ENCODE results near the gene RBM20.
"Not testable (repeated sequence)": the region's sequence is repeated elsewhere in the genome, so short reads cannot be mapped to it uniquely, and the experiment has no call there.

RBM20 gene

DNA sequence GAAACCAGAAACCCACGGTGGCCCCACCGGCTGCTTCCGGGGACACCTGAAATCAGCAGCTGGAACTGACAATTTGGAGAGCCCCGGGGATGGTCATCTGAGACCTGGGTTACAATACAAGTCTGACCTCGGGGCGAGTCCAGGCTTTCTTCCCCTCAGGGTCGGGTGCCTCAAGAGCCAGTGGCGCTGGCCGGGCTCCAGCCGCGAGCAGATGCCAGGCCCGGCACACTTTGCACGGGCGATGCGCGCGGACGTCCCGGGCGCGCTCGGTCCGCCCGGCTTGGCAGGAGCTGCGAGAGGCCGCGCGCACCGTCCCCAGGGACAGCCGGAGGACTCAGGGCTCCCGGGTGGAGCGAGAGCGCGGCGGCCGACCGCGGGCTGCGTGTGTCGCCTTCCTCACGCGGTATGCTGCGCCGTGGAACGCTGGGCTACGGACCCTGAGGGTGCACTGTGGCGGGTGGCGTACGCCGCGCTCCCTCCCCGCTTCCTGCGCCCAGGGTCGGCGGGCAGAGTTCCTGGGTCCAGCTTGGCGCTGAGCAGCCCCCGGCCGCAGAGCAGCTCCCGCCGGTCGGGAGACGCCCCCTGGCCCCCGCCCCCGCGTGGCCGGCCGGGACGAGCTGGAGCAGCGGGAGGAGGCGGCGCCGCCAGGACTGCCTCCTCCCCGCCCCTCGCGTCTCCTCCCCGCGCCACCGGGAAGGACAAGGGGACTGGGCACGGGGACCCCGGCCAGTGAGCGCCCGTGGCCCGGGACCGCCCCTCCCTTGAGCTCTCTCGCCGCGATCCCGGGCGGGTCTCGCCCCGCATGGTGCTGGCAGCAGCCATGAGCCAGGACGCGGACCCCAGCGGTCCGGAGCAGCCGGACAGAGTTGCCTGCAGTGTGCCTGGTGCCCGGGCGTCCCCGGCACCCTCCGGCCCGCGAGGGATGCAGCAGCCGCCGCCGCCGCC, at the start of gene RBM20:
Gene RBM20, plus strand, starts transcription at position 684 of the 945 bp plus-strand sequence. Its CDS starts 119 bp downstream, at position 803.
- no peak for DNase-seq

DNA sequence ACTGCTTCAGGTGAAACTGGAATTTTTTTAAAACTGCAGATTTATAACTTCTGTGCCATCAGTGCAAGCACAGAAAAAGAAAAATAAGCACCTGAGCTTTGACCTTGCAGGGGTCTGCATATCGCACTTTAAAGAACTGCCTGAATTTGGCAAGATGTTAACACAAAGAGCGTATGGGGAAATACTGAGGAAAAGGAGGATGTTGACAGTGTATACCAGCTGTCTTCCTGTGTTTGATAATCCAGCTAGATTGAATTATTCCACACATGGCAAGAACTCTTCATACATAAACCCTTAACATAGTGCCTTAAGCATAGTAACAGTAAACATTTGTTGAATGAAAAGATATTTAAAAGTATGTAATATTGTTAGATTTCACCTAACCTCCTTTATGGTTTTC, 46.7 kb upstream of the RBM20 start:
- no peak for DNase-seq

DNA sequence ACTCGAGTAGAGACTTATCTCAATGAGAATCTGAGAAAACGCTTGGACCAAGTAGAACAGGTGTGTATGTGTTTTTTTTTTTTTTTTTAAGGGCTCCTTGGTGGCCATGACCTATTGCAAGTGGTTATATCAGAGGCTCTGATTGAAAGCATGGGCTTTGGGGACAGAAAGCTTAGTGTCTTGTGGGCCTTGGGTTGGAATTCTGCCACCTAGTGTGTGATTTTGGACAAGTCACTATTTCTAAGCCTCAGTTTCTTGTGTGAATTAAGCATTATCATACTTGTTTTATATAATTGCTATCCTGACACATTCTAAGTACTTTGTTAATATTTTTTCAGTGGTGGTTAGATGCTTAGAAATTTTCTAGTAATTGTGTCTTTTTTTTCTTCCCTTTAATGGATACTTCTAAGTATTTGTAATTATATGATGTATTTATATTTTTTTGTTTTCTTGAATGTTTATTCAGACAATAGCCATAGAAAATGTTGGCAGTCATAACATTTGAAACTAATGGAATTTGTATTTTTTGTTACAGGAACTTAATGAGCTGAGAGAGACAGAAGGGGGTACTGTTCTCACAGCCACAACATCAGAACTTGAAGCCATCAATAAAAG, 43.5 kb upstream of the RBM20 start:
- no peak for DNase-seq

DNA sequence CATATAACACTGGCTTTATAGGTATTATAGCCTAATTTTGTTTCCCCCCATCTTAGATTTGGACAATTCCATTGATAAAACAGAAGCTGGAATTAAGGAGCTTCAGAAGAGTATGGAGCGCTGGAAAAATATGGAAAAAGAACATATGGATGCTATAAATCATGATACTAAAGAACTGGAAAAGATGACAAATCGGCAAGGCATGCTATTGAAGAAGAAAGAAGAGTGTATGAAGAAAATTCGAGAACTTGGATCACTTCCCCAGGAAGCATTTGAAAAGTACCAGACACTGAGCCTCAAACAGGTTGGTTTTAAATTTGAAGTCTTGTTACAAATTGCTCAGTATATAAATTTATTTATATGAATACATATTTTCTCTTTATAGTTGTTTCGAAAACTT, 42.6 kb upstream of the RBM20 start:
- DNase-seq: no peak

DNA sequence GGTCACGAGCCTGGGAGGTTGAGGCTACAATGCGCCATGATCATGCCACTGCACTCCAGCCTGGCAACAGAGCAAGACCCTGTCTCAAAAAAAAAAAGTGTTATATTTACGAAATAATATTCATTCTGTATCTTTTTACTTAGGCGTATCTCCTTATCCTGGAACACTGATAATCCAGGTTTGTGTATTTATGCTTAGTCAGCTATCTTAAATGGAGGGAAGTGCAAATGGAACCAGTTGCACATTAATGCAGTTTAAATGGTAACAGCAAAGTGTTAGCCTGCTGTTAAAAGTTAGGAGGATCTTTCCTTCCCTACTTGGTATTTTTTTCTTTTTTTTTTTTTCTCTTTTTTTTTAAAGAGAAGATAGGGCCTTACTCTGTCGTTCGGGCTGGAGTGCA, 36.0 kb upstream of the RBM20 start:
- DNase-seq: no peak

DNA sequence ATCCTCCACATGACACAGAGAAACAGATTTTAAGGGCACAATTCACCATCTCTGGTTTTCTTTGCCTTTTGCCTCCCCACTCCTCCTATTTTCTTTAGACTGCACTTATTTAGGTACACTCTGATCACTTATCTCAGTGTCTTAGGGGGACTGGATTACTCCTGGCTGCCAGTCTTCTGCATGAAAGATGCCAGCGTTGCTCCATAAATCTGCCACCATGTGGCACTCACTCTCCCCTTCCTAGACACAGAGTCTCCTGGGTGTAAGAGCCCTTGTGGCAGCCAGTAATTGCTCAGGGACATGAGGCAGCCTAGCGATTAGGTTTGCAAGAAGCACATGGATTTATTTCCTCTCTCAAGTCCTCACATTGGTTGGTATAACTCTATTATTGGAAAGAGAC, 34.5 kb upstream of the RBM20 start:
- DNase-seq: no peak

DNA sequence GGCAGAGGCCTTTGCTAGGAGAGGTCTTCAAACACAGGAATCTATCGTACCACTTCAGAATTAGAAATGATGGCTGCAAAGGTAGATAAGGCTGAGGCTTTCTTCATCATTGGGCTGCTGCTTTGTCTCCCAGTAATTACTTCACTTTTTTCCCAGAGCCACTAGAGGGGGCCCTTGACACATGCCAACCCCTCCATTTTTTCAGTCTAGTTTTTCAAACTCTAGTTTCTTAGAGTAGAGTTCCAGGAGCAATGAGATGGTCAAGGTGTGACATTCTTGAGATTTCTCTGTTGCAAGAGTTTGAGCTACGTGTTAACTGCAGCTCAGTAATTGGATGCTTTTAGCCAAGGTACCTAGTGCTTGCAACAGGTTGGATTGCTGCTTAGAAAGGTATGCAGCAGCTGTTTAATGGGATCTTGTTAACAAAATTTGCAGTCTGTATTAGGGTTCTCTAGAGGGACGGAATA, 33.8 kb upstream of the RBM20 start:
- no peak for DNase-seq

DNA sequence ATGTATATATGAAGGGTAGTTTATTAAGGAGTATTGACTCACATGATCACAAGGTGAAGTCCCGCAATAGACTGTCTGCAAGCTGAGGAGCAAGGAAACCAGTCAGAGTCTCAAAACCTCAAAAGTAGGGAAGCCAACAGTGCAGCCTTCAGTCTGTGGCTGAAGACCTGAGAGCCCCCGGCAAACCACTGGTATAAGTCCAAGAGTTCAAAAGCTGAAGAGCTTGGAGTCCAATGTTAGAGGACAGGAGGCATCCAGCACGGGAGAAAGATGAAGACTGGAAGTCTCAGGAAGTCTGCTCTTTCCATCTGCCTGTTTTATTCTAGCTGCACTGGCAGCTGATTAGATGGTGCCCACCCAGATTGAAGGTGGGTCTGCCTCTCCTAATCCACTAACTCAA, 33.4 kb upstream of the RBM20 start:
- not testable (repeated sequence) for DNase-seq

DNA sequence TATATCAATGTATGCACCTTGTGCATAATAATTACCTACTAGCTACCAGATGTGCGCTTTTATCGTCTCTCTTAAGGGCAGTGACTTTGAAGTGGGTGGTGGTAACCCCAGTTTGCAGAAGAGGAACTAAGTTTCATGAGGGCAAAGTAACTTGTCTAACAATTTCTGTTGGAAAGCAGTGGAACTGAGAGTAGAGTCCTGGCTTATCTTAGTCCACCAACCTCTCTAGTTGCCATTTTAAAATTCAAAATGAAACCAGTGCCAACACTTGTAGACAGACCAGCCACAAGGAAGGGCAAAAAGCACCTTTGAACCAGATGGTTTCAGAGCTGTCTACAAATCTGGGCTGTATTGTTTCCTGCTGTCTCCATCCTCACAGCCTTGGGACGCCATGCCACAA, 32.0 kb upstream of the RBM20 start:
- DNase-seq: no peak

DNA sequence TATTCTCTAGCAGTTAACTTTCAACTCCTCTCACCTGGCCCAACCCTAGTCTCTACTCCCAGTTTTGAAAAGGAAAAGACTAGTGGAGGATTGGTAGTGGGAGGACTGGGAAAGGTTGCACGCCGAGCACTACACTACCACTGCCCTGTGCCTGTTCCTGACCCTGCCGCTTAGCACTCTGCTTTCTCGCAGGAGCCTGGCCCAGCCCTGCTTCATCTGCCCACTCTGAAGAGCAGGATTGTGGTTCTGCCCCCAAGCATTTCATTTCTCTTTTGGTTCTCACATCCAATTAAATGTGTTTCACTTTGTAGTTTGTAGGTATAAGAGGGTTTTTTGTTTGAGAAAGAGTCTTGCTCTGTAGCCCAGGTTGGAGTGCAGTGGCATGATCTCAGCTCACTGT, 31.5 kb upstream of the RBM20 start:
- no peak for DNase-seq

DNA sequence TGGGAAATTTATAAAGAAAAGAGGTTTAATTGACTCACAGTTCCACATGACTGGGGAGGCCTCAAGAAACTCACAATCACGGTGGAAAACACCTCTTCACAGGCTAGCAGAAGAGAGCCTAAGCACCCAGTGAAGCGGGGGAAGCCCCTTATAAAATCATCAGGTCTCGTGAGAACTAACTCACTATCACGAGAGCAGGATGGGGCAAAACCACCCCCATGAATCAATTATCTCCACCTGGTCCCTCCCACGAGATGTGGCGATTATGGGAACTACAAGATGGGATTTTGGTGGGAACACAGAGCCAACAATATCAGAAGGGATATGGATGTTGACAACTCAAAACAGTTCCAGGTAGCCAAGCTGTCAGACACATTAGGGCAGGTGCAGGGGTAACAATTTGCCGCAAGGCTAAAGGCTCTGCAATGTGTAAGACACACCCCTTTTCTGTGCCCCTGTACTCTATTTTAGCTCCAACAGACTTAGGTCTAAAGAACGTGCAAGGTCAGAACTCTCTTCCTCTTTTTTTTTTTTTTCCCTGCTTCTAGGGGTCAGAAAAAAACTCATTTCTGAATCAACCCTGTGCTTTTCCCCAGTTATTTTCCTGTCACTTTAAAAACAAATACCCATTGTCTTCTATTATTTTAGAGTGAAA, 30.7 kb upstream of the RBM20 start:
- no peak for DNase-seq

DNA sequence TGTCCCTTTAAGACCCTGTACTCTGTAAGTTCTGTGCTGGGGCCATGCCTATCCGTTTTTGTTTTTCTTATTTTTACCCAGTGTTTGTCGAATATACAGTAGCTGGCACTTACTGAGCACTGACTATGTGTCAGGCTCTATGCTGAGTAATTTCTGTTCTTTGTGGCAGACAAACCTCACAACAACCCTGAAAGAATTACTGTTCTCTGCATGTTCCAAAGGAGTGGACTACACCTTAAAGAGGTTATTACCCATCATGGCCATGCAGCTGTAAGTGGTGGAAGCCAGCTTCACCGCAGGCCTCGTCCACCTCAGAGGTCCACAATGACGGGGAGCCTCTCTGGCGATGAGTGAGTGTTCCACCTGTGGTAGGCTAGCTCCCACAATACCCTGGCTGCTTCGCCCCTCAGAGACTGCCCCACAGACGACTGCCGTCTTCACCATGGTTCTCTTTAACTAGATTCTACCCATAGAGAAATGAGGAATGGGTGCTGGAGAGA, 30.1 kb upstream of the RBM20 start:
- DNase-seq: no peak

DNA sequence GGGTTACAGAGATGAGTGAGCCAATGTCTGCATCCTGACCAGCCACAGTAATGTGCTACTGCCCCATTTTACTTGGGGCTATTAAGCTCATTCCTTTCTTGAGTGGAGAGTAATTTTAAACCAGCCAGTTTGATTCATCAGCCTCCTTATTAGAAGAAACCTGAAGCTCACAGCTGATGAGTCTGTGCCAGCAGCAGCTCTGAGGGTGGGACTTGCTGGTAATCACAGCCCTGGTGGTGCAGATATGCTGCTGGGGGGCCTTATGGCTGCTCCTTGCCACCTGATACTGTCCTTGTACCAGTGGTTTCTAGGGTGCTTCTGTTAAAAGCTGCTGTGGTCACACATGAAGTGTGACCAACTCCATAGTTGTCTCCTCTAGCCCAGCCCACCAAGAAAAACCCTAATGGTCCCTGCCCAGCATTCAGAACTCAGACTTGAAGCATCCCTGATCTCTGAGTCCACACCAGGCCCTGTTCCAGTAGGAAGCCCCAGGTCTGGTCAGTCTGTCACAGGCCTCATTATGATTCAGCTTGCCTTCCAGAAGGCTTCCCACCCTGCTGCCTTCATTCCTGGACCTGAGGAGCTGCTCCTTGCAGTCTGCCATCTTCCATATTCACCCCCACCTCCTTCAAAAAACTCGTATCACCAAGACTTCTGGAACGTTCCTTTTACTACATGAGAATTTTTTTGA, 28.9 kb upstream of the RBM20 start:
- no peak for DNase-seq

DNA sequence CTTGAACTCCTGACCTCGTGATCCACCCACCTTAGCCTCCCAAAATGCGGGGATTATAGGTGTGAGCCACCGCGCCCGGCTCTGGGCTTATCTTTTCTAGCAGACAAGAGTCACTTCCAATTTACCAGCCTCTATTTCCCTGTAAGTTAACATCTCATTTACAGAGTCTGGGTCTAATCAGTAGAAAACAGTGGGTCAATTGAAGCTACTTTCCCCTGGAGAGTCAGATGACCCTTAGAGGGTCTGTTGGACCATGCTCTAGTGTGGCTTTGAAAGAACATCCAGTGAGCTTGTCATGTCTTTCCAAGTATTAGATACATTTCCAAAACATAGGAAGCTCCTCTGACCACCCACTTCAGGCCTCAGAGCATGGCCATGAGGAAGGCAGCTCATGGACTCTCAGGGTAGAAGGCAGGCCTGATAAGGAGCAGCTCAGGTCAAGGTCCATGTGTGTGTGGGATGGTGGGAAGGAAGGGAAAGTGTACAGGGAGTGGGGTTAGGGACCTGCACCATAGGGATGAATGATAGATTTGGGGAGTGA, 27.6 kb upstream of the RBM20 start:
- DNase-seq: no peak

DNA sequence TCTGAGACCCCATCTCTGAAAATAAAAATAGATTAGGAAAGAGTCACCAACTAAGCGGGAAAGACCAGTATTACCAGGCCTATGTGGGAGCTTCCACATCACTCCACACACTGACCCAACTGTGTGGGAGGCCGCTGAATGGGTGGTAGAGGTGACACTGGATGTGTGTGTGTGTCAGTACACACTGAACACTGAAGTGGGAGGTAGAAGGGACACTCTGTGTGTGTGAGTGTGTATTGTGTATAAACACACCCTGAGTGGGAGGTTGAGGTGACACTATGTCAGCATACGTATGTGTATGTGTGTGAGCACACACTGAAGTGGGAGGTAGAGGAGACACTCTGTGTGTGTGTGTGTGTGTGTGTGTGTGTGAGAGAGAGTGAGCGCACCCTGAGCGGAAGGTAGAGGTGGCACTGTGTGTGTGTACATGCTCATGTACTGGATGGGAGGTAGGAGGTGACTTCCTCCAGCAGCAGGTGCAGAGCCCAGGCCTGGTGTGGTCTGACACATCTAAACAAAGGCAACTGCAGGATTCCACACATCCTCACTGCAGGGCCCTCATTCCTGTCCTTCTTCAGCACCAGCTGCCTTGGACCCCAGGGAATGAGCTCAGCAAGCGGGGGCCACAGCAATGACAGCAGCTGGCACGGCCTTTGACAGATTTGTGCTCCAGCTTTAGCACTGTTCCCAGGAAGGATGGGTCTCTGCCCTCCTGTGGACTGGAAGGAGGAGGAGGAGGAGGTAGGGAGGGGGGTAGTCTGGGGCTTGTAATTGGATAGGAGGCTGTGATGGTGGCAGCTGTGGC, 26.5 kb upstream of the RBM20 start:
- no peak for DNase-seq

DNA sequence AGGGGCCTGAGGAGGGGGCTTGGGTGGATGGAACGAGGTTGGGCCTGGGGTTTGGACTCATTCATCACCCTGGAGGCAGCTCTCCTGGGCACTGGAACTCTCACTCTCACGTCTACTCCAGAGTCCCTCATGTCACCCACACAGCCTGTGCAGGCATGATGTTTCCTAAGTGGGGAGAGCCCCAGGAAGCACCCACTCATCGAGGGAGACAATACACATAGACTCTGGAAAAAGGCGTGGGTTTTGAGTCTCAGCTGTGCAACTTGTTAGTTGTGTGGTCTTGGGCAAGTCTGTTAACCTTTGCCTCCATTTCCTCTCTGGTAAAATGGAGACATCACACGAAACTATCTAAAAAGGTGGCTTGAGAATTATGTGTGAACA, 25.9 kb upstream of the RBM20 start:
- no peak for DNase-seq

DNA sequence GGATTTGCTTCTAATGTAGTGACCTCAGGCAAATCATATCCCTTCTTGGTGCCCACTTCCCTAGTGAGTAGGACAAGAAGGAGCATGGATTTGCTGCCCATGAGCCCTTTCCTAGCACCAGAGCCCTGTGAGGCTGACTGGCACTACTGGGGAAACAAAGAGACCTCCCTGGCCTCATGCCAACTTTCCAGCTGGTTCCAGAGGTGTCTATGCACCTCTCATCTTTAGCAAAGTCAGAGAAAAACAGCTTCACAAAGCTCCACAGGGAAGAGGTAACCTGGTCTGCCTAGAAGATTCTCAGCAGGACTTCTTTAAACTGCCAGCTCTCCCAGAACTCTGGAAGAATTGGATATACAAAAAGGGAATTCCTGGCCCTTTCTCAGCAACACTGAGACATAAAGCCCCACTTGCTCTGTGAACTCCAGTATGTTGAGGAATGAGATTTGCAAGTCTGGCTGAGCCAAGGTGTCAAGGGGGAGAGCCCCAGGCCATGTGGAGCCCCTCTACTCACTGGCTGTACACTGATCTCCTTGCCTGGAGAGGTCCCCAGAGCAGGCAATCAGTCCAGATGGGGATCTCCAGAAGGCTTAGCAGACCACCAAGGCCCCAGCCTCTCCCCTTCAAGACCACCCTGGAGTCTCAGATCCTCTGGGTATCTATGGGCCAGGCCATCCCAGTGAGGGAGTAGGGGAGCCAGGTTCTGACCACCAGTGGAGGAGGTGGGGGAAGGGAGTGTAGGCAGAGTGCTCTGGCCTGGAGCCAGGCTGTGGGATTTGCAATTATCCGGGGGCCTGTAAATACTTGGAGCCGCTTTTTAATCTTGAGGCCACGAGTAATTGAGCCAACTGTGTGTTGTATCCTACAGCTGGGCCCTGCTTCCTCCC, 24.4 kb upstream of the RBM20 start:
- no peak for DNase-seq

DNA sequence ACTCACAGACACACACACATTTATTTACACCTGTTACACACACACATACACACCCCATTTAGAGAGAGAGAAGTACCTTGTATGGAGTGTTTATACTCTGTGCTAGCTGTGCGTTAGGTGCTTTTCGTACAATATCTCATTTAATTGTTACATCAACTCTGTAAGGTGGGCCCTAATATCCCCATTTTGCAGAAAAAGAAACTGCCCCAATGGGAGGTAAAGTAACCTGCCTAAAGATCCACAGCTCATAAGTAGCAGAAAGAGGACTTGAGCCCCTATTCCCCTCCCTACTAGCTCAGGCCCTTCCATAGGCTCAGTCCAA, 23.8 kb upstream of the RBM20 start:
- no peak for DNase-seq

DNA sequence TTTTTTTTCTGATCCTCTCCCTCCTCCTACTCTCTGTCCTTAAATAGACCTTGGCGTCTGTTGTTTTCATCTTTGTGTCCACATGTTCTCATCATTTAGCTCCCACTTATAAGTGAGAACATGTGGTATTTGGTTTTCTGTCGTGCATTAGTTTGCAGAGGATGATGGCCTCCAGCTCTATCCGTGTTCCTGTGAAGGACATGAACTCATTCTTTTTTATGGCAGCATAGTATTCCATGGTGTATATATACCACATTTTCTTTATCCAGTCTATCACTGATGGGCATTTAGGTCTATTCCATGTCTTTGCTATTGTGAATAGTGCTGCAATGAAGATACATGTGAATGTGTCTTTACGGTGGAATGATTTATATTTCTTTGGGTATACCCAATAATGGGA, 20.8 kb upstream of the RBM20 start:
- DNase-seq: not testable (repeated sequence)

DNA sequence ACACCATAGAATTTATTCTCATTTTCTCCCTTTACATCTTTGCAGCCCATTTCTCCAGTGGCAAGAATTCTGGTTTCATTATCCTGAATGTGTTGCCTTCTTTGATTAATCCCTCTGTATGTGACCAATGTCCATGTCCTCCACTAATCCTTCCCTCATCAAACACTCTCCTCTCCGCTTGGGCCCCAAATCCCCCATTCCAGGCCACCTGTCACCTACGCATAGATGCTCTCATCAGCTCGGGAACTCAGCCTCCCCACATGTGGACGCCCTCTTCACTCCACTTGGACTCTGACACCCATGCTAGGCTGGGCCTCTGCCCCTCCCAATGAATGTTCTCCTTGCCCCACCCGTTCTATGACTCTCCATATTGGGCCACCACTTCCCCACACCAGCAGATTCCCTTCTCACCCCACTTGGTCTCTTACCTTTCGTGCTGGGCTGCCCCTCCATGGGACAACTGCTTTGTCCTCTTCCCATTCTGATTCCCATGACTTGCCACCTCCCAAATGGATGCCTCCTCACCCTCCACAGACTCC, 18.7 kb upstream of the RBM20 start:
- no peak for DNase-seq
